Neuron (in vitro differentiated cells): Measurements from ENCODE around the gene ITGAL.
A peak's percentile ranks its signal among the peaks of the same experiment; 100 is the strongest.

Source experiments
- H2AFZ ChIP-seq: one replicate; pipeline ENCODE4 v1.6.1; 2013; ENCODE audit warnings: low read depth, mild to moderate bottlenecking, inconsistent platforms, low read length, moderate library complexity
- H3K27me3 ChIP-seq: one replicate; pipeline ENCODE4 v1.6.1; 2013; ENCODE audit warnings: low read length; ENCODE audit not compliant: insufficient read depth
- H3K36me3 ChIP-seq: one replicate; pipeline ENCODE4 v1.6.1; 2013; ENCODE audit warnings: low read length; ENCODE audit not compliant: insufficient read depth
- H3K4me1 ChIP-seq: one replicate; pipeline ENCODE4 v1.6.1; 2013; ENCODE audit warnings: low read length; ENCODE audit not compliant: insufficient read depth
- H3K4me3 ChIP-seq: 2 replicates; pipeline ENCODE4 v1.5.1; 2013; ENCODE audit warnings: mild to moderate bottlenecking, low read length, moderate library complexity
- H3K9me3 ChIP-seq: one replicate; pipeline ENCODE4 v1.6.1; 2013; ENCODE audit warnings: low read length

Gene ITGAL

DNA sequence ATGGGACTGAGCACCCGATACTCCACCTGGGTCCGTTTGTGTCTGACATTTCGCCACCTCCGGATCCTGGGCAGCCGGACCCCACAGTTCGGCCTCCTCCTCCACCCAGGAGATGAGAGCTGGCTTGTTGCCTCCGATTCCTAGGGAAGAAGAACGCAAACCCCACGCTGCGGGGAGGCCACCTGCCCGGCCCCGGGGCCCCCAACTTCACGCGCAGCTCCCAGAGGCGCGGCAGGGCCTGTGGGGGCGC is 85.1 kb downstream of the ITGAL start:
- peak overlapping the region; percentile 91 for H3K4me3 ChIP-seq
- no peaks in the 10 kb centered on the region for H3K27me3 ChIP-seq

DNA sequence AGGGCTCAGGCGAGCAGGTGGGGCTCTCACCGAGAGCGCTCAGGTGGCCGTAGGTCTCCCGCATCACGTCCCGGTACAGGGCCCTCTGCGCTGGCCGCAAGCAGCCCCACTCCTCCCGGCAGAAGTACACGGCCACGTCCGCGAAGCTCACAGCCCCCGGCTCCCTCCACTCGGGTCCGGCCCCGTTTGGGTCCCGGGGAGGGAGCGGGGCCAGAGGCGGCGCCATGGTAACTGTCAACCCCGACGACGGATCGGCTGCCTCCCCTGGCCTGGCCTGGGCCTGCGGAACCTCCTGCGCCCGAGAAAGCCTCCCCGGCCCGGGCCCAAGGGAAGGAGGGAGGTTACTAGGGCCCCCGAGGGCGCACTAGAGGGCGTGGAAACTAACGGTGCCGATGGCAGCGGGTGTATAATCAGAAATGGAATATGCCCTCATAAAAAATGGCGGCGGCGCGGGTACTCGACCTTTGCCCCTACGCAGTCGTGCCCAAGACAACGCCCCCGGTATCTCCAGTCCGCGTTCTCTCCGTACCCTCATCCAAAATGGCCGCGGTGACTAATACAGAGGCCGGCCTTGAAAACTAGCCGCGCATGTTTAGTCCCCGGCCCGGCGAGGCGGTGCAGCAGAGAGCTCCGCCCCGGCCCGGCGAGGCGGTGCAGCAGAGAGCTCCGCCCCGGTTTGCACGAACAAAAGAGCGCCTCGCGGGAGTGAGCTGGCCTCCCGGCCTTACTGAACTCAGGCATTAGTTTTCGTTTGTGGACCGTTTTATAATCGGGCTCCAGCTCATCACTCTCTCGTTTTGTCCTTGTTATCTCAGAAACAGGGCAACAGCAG is 85.6 kb downstream of the ITGAL start, which contains the start of gene ZNF764:
Gene ZNF764 (minus strand): TSS at position 418 of the 832 bp plus-strand sequence. CDS start 192 bp downstream, at position 226.
- Histone ChIP-seq H3K27me3 (no peaks in the 10 kb centered on the region), H3K9me3 (peaks cover under 1% of the 10 kb centered on the region), H3K4me3 (peak within 1 kb of the TSS; percentile 91), H2AFZ (peak within 1 kb of the TSS; percentile 87), H3K36me3 (peaks cover 28% of the 10 kb centered on the region), H3K4me1 (peaks cover 12% of the 10 kb centered on the region)

More for the DNA sequence above, 85.1 kb downstream of the ITGAL start:
- peaks cover 28% of the 10 kb centered on the region for H3K36me3 ChIP-seq
- H3K9me3 ChIP-seq, result peaks cover 3% of the 10 kb centered on the region
- H3K4me1 ChIP-seq, result peaks cover 12% of the 10 kb centered on the region
- H2AFZ ChIP-seq, result peak overlapping the region; percentile 87

DNA sequence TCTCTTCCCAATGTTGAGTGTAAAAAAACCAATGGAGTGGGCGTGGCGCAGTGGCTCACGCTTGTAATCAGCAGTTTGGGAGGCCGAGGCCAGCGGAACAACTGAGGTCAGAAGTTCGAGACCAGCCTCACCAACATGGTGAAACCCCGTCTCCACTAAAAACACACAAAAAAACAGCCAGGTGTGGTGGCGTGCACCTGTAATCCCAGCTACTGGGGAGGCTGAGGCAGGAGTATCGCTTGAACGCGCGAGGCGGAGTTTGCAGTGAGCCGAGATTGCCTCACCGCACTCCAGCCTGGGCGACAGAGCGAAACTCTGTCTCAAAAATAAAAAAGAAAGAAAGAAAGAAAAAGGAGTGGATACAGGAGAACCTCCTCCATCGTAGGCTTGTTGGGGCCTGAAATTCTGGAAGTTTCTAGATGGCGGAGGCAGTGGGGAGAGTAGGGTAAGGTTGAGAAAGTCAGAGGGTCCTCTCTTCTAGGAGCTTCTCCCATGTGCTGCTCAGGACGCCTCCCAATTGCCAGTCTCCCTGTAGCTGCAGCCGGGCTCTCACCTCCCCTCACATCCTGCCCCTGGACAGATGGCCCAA is 86.3 kb downstream of the ITGAL start:
- Histone ChIP-seq H3K36me3 (peaks cover 22% of the 10 kb centered on the region), H3K4me3 (peak overlapping the region; percentile 37), H3K4me1 (peaks cover 12% of the 10 kb centered on the region), H3K27me3 (no peaks in the 10 kb centered on the region), H3K9me3 (no peaks in the 10 kb centered on the region), H2AFZ (peak overlapping the region; percentile 87)

DNA sequence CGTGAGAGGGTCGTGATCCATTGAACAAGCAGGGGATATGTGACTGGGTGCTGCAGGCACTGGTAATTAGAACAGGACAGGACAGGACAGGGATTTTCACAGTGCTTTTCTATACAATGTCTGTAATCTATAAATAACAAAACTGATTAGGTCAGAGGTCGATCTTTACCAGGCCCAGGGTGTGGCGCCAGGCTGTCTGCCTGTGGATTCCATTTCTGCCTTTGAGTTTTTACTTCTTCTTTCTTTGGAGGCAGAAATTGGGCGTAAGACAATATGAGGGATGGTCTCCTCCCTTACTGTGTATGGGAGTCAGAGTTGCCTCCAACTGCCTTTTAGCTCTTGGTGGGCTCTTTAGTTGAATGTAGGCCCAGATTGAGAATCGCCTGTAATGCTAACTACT is 87.1 kb downstream of the ITGAL start:
- Histone ChIP-seq H3K36me3 (peaks cover 16% of the 10 kb centered on the region), H3K9me3 (no peaks in the 10 kb centered on the region), H2AFZ (no peak overlapping the region), H3K27me3 (no peaks in the 10 kb centered on the region), H3K4me1 (peaks cover 12% of the 10 kb centered on the region), H3K4me3 (no peak overlapping the region)

DNA sequence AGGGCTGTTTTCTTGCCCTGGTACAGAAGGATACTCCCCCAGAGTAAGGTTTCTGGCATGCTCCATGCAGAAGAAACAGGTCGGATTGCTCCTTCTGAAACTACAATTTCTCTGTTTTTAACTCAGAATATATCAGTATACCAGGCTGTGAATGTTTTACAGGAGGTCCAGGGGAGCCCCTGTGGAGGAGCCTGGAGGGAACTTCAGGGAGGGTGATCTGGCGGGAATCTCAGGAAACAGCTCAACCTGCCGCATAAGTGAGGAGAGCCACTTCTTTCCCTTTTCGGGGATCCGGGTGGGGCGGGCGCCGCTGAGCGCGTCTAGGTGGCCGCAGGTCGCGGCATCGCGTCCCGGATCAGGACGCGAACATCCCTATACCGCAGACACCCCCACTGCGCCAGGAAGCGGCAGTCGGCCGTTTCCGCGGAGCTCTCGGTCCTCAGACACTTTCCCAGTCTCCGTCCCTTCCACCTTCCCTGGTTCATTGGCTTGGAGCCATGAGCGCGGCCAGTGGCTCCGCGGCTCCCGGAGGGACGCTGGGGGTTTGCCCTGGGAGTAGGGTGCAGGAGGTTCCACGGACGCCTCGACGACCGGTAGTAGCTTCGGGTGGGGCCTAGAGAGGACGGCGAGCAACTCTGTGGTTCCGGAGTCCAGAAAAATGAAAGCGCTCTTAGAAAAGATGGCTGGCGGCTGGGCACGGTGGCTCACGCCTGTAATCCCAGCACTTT is 88.7 kb downstream of the ITGAL start:
- Histone ChIP-seq H3K4me3 (no peak overlapping the region), H3K27me3 (no peaks in the 10 kb centered on the region), H2AFZ (no peak overlapping the region), H3K4me1 (peaks cover 12% of the 10 kb centered on the region), H3K9me3 (no peaks in the 10 kb centered on the region), H3K36me3 (peaks cover 2% of the 10 kb centered on the region)

DNA sequence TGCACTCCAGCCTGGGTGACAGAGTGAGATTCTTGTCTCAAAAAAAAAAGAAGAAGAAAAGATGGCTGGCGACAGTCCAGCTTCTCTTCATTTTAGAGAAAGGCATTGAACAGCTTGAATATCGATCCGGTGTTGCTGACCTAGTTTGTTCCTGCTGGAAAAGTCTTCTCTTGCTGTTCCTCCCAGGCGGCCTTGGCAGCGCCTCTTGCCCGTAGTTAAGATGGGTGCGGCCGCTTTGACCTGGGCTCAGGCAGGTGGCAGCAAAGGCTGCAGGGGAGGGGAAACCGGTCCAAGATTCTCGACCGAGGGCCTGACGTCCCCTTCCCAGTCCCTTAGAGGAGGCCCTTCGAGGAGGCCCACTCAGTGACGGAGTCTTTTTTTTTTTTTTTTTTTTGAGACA is 89.5 kb downstream of the ITGAL start:
- Histone ChIP-seq H2AFZ (no peak overlapping the region), H3K9me3 (no peaks in the 10 kb centered on the region), H3K4me1 (peaks cover 10% of the 10 kb centered on the region), H3K4me3 (no peak overlapping the region), H3K27me3 (no peaks in the 10 kb centered on the region), H3K36me3 (no peaks in the 10 kb centered on the region)

DNA sequence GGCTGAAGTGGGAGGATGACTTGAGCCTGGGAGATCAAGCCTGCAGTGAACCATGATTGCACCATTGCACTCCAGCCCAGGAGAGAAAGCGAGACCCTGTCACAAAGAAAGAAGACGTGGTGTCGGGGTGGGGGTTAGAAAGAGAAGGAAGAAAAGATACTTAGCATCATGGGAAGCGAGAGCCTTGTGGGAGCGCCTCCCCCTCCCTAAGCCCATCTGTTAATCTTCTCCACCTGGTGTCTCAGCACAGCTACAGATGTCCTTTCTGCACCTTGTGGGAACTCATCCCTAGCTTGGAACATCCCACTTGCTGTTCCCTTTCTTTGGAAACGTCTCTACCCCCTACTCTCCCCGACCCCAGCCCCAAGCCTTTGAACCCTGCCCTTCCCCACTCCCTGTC is 93.0 kb downstream of the ITGAL start:
- no peaks in the 10 kb centered on the region for H3K27me3 ChIP-seq
- no peaks in the 10 kb centered on the region for H3K36me3 ChIP-seq
- H3K4me3 ChIP-seq, result no peak overlapping the region
- H2AFZ ChIP-seq, result no peak overlapping the region
- H3K4me1 ChIP-seq, result peaks cover 6% of the 10 kb centered on the region
- H3K9me3 ChIP-seq, result no peaks in the 10 kb centered on the region

DNA sequence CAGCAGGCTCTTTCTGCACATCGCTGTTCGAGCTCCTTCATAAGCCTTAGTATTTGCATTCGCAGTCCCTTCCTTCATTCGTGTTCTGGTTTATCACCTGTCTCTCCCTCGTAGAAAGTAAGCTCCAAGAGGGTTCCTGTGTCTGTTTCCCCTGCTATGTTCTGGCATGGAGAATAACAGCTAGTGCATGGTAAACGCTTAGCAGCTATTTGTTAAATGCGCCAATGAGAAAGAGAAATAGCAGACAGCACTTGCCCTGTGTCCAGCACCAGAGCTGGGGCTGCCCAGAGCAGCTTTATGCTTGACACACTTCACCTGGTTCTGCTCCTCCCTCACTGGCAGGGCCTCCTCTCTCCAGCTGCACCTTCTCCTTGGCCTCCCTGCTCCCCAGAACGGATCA is 93.4 kb downstream of the ITGAL start:
- Histone ChIP-seq H3K36me3 (no peaks in the 10 kb centered on the region), H3K9me3 (no peaks in the 10 kb centered on the region), H3K4me3 (no peak overlapping the region), H2AFZ (no peak overlapping the region), H3K27me3 (no peaks in the 10 kb centered on the region), H3K4me1 (peaks cover 10% of the 10 kb centered on the region)

DNA sequence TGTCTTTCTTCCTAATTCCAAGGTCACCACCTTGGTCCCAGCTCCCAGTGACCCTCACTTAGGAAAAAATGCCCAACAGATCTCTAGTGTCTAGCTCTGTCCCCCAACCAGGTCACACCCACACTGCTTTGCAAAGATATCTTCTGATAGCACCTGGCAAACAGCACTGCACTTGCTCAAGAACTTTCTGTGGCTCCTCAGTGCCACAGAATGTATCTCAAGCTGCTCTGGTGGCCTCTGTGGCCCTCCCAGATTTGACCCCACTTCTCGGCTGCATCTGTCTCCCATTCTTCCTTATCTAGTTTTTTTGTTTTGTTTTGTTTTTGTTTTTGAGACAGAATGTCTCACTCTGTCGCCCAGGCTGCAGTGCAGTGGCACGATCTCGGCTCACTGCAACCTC is 94.0 kb downstream of the ITGAL start:
- H3K4me1 ChIP-seq, result peaks cover 13% of the 10 kb centered on the region
- no peaks in the 10 kb centered on the region for H3K9me3 ChIP-seq
- no peak overlapping the region for H3K4me3 ChIP-seq
- H3K27me3 ChIP-seq, result no peaks in the 10 kb centered on the region
- no peaks in the 10 kb centered on the region for H3K36me3 ChIP-seq
- H2AFZ ChIP-seq, result no peak overlapping the region

DNA sequence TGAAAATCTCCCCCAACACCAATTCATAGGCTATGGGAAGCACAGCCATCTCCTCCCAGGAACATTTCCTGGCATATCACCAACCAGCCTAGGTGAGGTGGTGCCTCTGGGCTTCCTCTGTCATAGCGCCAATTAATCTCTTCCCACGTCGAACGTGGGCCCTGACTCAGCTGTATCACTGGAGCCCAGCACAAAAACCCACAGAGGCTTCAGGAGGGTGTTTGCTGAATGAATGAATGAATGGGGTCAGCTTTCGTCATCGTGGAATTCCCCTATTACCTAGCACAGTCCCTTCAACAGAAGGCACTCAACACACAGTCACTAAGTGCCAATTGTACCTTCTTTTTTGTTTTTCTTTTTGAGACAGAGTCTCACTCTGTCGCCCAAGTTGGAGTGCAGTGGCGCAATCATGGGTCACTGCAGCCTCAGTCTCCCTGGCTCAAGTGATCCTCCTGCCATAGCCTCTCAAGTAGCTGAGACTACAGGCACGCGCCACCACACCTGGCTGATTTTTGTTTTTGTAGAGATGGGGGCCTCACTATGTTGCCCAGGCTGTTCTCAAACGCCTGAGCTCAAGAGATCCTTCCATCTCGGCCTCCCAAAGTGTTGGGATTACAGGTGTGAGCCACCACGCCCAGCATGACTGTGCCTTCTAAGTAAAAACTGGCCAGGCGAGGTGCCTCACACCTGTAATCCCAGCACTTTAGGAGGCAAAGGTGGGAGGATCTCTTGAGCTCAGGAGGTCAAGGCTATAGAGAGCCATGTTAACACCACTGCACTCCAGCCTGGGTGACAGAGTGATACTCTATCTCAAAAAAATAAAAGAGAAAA is 94.8 kb downstream of the ITGAL start:
- H3K4me1 ChIP-seq, result peaks cover 15% of the 10 kb centered on the region
- no peaks in the 10 kb centered on the region for H3K36me3 ChIP-seq
- no peak overlapping the region for H3K4me3 ChIP-seq
- H2AFZ ChIP-seq, result no peak overlapping the region
- no peaks in the 10 kb centered on the region for H3K9me3 ChIP-seq
- no peaks in the 10 kb centered on the region for H3K27me3 ChIP-seq

DNA sequence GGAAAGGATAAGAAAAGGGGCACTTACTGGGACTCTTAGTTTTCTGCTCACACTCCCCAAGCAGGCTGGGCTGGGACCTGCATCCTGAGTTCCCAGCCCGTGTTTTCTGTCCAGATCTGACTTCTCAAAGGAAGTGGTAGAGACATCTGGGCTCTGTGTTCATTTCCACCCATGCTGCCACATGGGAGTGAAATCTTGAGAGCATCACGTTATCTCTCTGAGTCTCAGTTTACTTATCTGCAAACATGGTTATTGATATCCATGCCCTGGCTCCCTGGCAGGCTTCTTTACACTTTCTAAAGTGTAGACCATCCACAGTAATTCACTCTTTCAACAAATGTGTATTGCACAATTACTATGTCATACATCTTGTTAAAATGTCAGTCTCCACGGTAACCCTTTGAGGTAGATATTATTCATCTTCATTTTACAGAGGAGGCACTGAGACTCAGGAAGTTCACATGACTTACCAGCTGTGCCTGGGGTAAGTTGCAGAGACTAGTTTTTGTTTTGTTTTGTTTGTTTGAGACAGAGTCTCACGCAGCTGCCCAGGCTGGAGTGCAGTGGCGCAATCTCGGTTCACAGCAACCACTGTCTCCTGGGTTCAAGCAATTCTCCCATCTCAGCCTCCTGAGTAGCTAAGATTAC is 95.6 kb downstream of the ITGAL start:
- no peak overlapping the region for H2AFZ ChIP-seq
- no peaks in the 10 kb centered on the region for H3K9me3 ChIP-seq
- no peaks in the 10 kb centered on the region for H3K27me3 ChIP-seq
- no peaks in the 10 kb centered on the region for H3K36me3 ChIP-seq
- no peak overlapping the region for H3K4me3 ChIP-seq
- peaks cover 18% of the 10 kb centered on the region for H3K4me1 ChIP-seq

DNA sequence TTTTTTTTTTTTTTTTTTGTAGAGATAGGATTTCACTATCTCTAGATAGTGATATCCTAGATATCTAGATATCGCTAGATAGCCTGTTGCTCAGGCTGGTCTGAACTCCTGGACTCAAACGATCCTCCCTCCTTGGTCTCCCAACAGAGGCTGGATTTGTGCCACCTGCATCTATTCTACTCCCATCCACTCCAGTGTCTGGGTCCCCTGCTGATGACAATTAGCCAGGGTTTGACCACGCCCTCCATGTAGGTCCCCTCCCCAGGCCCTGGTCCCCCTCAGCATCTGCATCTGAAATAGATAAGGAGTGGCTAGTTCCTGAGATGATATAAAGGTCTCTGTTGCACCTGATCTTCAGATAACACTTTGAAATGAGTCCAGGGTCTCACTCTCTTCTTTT is 96.7 kb downstream of the ITGAL start:
- Histone ChIP-seq H3K36me3 (no peaks in the 10 kb centered on the region), H3K4me3 (no peak overlapping the region), H3K27me3 (no peaks in the 10 kb centered on the region), H3K4me1 (peaks cover 18% of the 10 kb centered on the region), H3K9me3 (no peaks in the 10 kb centered on the region), H2AFZ (no peak overlapping the region)
